Body of pancreas (tissue), 4 donors: ENCODE results near the gene ESYT2. TPM values are rescaled to one million over a fixed set of nuclear protein-coding genes. Genes with fewer than 3 reads are reported as not detected.

Experiments used
- ATAC-seq: fragments of 150-250 bp; one replicate; pipeline ENCODE4 v1.9.1; 2016
- DNase-seq, 4 donors: peaks; one replicate each; pipeline ENCODE4 v3.0.0-alpha.2; 2019
- H3K27ac ChIP-seq, 4 donors: fragments of 200-600 bp; sonication (generic); 1 replicate in 3 of 4; 2 replicates in 1 of 4; pipeline versions ENCODE4 v1.5.1 to v1.6.1; 2016 to 2019; ENCODE audit warnings: mild to moderate bottlenecking in 1 of 4, mixed read lengths in 1 of 4, moderate library complexity in 1 of 4
- H3K27me3 ChIP-seq, 2 donors: fragments of 200-600 bp; sonication (generic); one replicate each; pipeline ENCODE4 v1.6.0; 2016; ENCODE audit warnings: mild to moderate bottlenecking in 1 of 2
- H3K36me3 ChIP-seq, 2 donors: fragments of 200-600 bp; sonication (generic); replicated peaks in 1 of 2; 2 replicates each; pipeline ENCODE4 v1.5.1; 2016; ENCODE audit warnings: low read depth in 2 of 2; ENCODE audit not compliant: insufficient read depth in 1 of 2
- H3K4me1 ChIP-seq: fragments of 200-600 bp; sonication (generic); one replicate; pipeline ENCODE4 v1.6.0; 2016
- H3K4me3 ChIP-seq, 2 donors: fragments of 200-600 bp; sonication (generic); 1 replicate in 1 of 2; 2 replicates in 1 of 2; pipeline ENCODE4 v1.5.1; 2016 to 2019
- H3K9me3 ChIP-seq, 3 donors: fragments of 200-600 bp; sonication (generic); 1 replicate in 2 of 3; 2 replicates in 1 of 3; pipeline ENCODE4 v1.5.1; 2016
- POLR2A ChIP-seq, 3 donors: fragments of 450-650 bp; IDR thresholded peaks; one replicate each; pipeline ENCODE4 v1.6.1; 2016; ENCODE audit warnings: antibody characterized with exemption in 3 of 3, mild to moderate bottlenecking in 2 of 3
- WGBS, 2 donors: methylation state at CpG; one replicate each; pipeline ENCODE4 v1.1.5; 2017; 5-methylcytosine and 5-hydroxymethylcytosine counted together
- intact Hi-C: fragments of 100-400 bp; cut with DNase I; formaldehyde crosslinking; loops from one replicate; pipeline ENCODE4 v1.15.1; 2023
- total RNA-seq, 2 donors: library from RNA; depleted of rRNA; stranded (reverse); fragments of >200 nt; gene quantifications; one replicate each; pipeline ENCODE4 v1.1.0, GENCODE V29; 2016
- TF ChIP-seq, protein P1 (sequence below), 7 experiments: fragments of 450-650 bp in 4 of 7; fragments of 200-600 bp in 3 of 7; sonication (generic) in 3 of 7; IDR thresholded peaks; one replicate each; pipeline ENCODE4 v1.5.1; 2016 to 2019; ENCODE audit warnings: antibody characterized with exemption in 7 of 7

Gene ESYT2
- total RNA-seq, 2 donors from 2014 or later, result 35.9 to 40.5 TPM

DNA sequence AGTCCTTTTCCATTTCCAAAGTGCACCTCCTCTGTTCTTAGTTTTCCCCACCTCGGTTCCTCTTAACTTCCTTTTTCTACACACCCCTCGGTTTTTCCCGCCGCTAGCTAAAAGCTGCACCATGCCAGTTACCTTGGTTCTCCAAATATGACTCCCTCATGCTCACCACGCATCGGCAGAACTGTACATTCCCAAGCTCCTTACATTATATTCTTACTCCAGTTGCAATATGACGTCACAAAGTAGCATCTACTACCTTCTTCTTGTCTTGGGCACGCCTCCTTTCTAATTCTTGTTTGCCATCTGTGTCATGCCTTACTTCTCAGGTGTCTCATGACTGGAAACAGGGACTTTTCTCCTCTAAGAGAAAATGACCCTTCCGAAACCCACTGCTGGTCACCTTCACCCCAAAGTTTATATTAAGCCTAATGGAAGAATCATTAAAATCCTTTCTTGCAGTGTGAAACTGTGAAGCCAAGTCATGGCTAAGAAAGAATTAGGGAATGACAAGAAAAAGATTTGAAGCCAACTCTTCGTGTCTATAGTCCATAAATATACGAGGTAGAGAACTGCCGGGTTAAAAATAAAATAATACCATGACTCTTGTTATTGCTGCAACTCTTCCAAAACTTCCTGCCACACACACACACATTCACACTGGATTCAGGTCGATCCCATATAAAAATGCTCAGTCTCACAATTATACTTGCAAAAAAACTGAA is 1.7 kb downstream of the ESYT2 start:
- TF ChIP-seq, protein P1, sequence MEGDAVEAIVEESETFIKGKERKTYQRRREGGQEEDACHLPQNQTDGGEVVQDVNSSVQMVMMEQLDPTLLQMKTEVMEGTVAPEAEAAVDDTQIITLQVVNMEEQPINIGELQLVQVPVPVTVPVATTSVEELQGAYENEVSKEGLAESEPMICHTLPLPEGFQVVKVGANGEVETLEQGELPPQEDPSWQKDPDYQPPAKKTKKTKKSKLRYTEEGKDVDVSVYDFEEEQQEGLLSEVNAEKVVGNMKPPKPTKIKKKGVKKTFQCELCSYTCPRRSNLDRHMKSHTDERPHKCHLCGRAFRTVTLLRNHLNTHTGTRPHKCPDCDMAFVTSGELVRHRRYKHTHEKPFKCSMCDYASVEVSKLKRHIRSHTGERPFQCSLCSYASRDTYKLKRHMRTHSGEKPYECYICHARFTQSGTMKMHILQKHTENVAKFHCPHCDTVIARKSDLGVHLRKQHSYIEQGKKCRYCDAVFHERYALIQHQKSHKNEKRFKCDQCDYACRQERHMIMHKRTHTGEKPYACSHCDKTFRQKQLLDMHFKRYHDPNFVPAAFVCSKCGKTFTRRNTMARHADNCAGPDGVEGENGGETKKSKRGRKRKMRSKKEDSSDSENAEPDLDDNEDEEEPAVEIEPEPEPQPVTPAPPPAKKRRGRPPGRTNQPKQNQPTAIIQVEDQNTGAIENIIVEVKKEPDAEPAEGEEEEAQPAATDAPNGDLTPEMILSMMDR (IDR thresholded peaks at IDR 0.05), result no peak
- TF ChIP-seq POLR2A (IDR thresholded peaks at IDR 0.05), result no peak
- WGBS, 2 donors, result 42 to 43% methylated on average over 13 of the region's 13 CpGs
- H3K4me3 ChIP-seq, result peak overlapping the region; percentile 81 to 87
- H3K36me3 ChIP-seq, result no peaks in the 10 kb centered on the region
- H3K27me3 ChIP-seq, result no peaks in the 10 kb centered on the region
- DNase-seq (no peak), ATAC-seq (no peak)
- peaks cover 26% of the 10 kb centered on the region for H3K4me1 ChIP-seq
- intact Hi-C loops, result no loop called here
- no peaks in the 10 kb centered on the region for H3K9me3 ChIP-seq
- peak overlapping the region in 3 of 4 donors; percentile 98 to 100 (median 100) for H3K27ac ChIP-seq

DNA sequence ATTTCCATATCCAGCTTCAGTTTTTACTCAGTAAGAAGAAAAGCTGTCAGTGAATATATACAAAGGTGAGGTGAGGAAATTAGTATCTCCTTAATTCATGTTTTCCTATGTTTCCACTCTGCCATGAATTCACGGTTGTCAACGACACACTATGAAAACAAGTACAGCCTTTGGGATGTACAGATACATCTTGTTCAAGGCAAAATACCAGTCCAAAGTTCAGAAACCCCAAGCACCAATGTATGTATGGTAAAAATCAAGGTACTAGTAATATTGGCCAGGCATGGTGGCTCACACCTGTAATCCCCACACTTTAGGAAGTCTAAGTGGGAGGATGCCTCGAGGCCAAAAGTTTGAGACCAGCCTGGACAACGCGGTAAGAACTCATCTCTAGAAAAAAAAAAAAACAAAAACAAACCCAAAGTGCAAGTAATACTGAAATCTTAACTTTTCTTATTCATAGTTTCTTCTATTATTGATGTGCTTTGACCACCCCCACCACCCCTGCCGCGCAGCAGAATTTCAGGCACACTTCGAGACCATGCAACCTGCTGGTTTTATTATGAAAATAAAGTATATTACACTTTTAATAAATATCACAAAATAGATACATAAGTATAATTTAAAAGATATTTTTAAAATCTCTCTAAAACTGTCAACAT is 3.5 kb downstream of the ESYT2 start:
- Histone ChIP-seq H3K9me3 (no peaks in the 10 kb centered on the region), H3K36me3 (no peaks in the 10 kb centered on the region), H3K4me3 (no peak overlapping the region), H3K4me1 (peaks cover 35% of the 10 kb centered on the region), H3K27ac (no peak overlapping the region), H3K27me3 (no peaks in the 10 kb centered on the region)
- intact Hi-C loops, result no loop called here
- DNase-seq, result no peak
- TF ChIP-seq POLR2A (IDR thresholded peaks at IDR 0.05), result no peak
- TF ChIP-seq, protein P1 (IDR thresholded peaks at IDR 0.05), result no peak
- no peak for ATAC-seq
- WGBS, 2 donors, result 89 to 93% methylated on average over 8 of the region's 8 CpGs

DNA sequence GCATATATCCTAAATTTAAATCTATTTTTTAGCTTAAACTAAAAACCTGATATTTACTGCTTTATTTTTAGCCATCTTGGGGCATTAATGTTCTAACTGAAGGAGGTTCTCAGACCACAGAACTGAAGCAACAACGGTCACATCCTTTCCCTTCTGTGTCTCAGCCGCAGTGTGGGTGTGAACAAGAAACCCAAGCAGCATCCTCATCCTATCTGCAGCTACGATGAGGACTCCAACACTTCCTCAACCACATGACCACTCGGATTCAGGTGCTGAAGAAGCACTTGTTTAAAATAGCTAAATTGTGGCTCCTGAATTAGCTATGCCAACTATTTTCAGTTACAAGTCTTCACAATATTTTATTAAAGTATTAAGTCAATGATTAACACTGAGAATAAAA is 5.3 kb downstream of the ESYT2 start:
- intact Hi-C loops, result no loop called here
- WGBS, 2 donors, result 34 to 39% methylated on average over 4 of the region's 4 CpGs
- H3K36me3 ChIP-seq, result no peaks in the 10 kb centered on the region
- H3K4me3 ChIP-seq, result no peak overlapping the region
- ATAC-seq, result no peak
- H3K4me1 ChIP-seq, result peaks cover 41% of the 10 kb centered on the region
- no peak for TF ChIP-seq POLR2A (IDR thresholded peaks at IDR 0.05)
- TF ChIP-seq, protein P1 (IDR thresholded peaks at IDR 0.05), result no peak
- DNase-seq, result peak in 1 of 4 donors; percentile 33
- H3K27me3 ChIP-seq, result no peaks in the 10 kb centered on the region
- no peak overlapping the region for H3K27ac ChIP-seq
- no peaks in the 10 kb centered on the region for H3K9me3 ChIP-seq

DNA sequence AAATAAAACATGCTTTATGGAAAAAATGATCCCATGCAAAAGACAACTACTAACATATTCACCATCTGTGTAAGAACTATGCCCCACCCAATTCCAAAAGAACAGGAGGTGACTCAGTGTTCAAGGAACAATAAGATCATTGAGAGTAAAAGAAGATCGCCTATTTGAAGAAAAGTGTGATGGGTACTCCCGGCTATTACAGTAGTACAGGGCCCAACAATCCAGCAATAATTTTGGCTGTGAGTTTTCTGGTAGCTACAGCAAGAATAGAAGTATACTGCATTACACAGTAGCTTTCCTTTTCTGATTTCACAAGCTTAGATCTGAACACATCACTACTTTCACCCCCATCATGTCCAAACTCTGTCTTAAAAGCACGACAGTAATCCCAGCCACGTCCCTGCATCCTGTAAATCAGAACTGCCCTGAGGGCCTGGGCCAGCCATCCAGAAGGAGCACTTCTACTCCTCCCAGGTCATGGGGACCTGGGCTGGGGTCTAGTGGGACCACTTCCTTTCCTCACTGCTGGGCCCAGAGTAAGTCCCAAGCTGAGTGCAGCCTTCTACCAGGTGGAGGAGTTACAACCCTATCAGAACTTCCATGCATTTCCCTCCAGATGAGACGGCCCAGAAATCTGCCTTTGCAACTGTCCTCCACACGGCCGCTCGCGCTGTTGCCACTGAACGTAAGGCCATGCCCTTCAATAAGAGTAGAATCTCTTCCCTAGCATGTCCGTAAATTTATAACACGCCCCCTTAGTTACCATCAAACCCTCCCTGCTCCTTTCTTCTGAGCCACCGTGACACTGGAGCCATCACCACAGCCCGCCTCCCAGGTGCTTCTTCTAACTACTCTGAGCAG is 7.9 kb downstream of the ESYT2 start:
- intact Hi-C loops, result no loop called here
- Histone ChIP-seq H3K4me1 (peaks cover 56% of the 10 kb centered on the region), H3K9me3 (no peaks in the 10 kb centered on the region), H3K27ac (peak overlapping the region in 1 of 4 donors; percentile 21), H3K36me3 (no peaks in the 10 kb centered on the region), H3K4me3 (no peak overlapping the region), H3K27me3 (no peaks in the 10 kb centered on the region)
- no peak for ATAC-seq
- WGBS, 2 donors, result 81 to 86% methylated on average over 14 of the region's 14 CpGs
- DNase-seq, result no peak
- no peak for TF ChIP-seq POLR2A (IDR thresholded peaks at IDR 0.05)
- TF ChIP-seq, protein P1 (IDR thresholded peaks at IDR 0.05), result no peak
